Esophagus (tissue), 2 donors: Measurements from ENCODE around the gene ZPR1. TPM values are rescaled to one million over a fixed set of nuclear protein-coding genes. Genes with fewer than 3 reads are reported as not detected.
"Not testable (repeated sequence)": the region's sequence is repeated elsewhere in the genome, so short reads cannot be mapped to it uniquely, and the experiment has no call there.

Experiments
- H3K27ac ChIP-seq, 2 donors: one replicate each; pipeline ENCODE4 v1.5.1; 2013; ENCODE audit warnings: low read depth in 2 of 2, mild to moderate bottlenecking in 2 of 2, inconsistent platforms in 1 of 2, low read length in 1 of 2, moderate library complexity in 1 of 2
- H3K27me3 ChIP-seq, 2 donors: one replicate each; pipeline ENCODE4 v1.6.1; 2013; ENCODE audit warnings: low read length in 2 of 2, control low read depth in 1 of 2, mild to moderate bottlenecking in 1 of 2; ENCODE audit not compliant: insufficient read depth in 2 of 2, control insufficient read depth in 1 of 2
- H3K36me3 ChIP-seq, 2 donors: one replicate each; pipeline ENCODE4 v1.6.1; 2013; ENCODE audit warnings: low read length in 1 of 2; ENCODE audit not compliant: control insufficient read depth in 2 of 2, insufficient read depth in 2 of 2
- H3K4me1 ChIP-seq, 2 donors: one replicate each; pipeline ENCODE4 v1.6.1; 2013; ENCODE audit warnings: low read length in 1 of 2; ENCODE audit not compliant: control insufficient read depth in 2 of 2, insufficient read depth in 2 of 2
- H3K4me3 ChIP-seq, 2 donors: one replicate each; pipeline ENCODE4 v1.5.1; 2013; ENCODE audit warnings: low read length in 2 of 2, mild to moderate bottlenecking in 2 of 2, low read depth in 1 of 2, moderate library complexity in 1 of 2
- H3K9me3 ChIP-seq, 2 donors: one replicate each; pipeline ENCODE4 v1.6.1; 2013; ENCODE audit warnings: mild to moderate bottlenecking in 2 of 2, low read depth in 1 of 2, low read length in 1 of 2, moderate library complexity in 1 of 2; ENCODE audit not compliant: control insufficient read depth in 2 of 2, insufficient read depth in 1 of 2
- WGBS, 2 donors: extraction: QIAGEN DNeasy Blood & Tissue Kit; methylation state at CpG; one replicate each; pipeline ENCODE4 v1.1.7; 2013; 5-methylcytosine and 5-hydroxymethylcytosine counted together
- polyA plus RNA-seq, 2 donors: library from polyadenylated mRNA; stranded (reverse); fragments of 200-250 nt; gene quantifications; one replicate each; pipeline ENCODE4 v1.2.3, GENCODE V29; 2013
- donor health status: healthy with polysubstance abuse.
- donor health status: Bipolar disorder and iron deficiency.

ZPR1 gene
- polyA plus RNA-seq, 2 donors: 9.9 to 24.4 TPM

GRCh38 chr11:116808262-116809175 is 20.7 kb upstream of the ZPR1 start:
- Histone ChIP-seq H3K4me3 (no peak overlapping the region), H3K4me1 (no peaks in the 10 kb centered on the region), H3K27me3 (no peaks in the 10 kb centered on the region), H3K9me3 (no peaks in the 10 kb centered on the region), H3K27ac (no peak overlapping the region), H3K36me3 (no peaks in the 10 kb centered on the region)
- 57 to 66% methylated on average over 14 of the region's 14 CpGs for WGBS, 2 donors

GRCh38 chr11:116807601-116808261 is 19.9 kb upstream of the ZPR1 start:
- Histone ChIP-seq H3K27me3 (no peaks in the 10 kb centered on the region), H3K4me1 (no peaks in the 10 kb centered on the region), H3K27ac (no peak overlapping the region), H3K36me3 (no peaks in the 10 kb centered on the region), H3K4me3 (no peak overlapping the region), H3K9me3 (no peaks in the 10 kb centered on the region)
- WGBS, 2 donors: 83 to 86% methylated on average over 6 of the region's 6 CpGs

GRCh38 chr11:116804001-116804400 is 16.2 kb upstream of the ZPR1 start:
- 59 to 64% methylated on average over 3 of the region's 3 CpGs for WGBS, 2 donors
- no peak overlapping the region for H3K27ac ChIP-seq
- H3K4me3 ChIP-seq: no peak overlapping the region
- H3K4me1 ChIP-seq: no peaks in the 10 kb centered on the region
- H3K27me3 ChIP-seq: no peaks in the 10 kb centered on the region
- H3K9me3 ChIP-seq: no peaks in the 10 kb centered on the region
- no peaks in the 10 kb centered on the region for H3K36me3 ChIP-seq

- not testable (repeated sequence) for H3K4me3 ChIP-seq, H3K36me3 ChIP-seq, H3K9me3 ChIP-seq, H3K4me1 ChIP-seq, H3K27me3 ChIP-seq, H3K27ac ChIP-seq
Measured at GRCh38 chr11:116801662-116802061, 13.8 kb upstream of the ZPR1 start.

GRCh38 chr11:116800610-116801009 is 12.8 kb upstream of the ZPR1 start:
- WGBS, 2 donors: 89 to 90% methylated on average over 2 of the region's 2 CpGs
- Histone ChIP-seq H3K27me3 (no peaks in the 10 kb centered on the region), H3K4me3 (no peak overlapping the region)

GRCh38 chr11:116798368-116798767 is 10.5 kb upstream of the ZPR1 start:
- Histone ChIP-seq H3K4me1 (no peaks in the 10 kb centered on the region), H3K4me3 (no peak overlapping the region), H3K9me3 (no peaks in the 10 kb centered on the region), H3K27me3 (no peaks in the 10 kb centered on the region), H3K27ac (no peak overlapping the region), H3K36me3 (no peaks in the 10 kb centered on the region)
- WGBS, 2 donors: 77 to 78% methylated on average over 5 of the region's 5 CpGs

More at GRCh38 chr11:116800610-116801009, 12.8 kb upstream of the ZPR1 start:
- Histone ChIP-seq H3K4me1 (no peaks in the 10 kb centered on the region), H3K36me3 (no peaks in the 10 kb centered on the region), H3K9me3 (no peaks in the 10 kb centered on the region), H3K27ac (no peak overlapping the region)

GRCh38 chr11:116797816-116798215 is 10.0 kb upstream of the ZPR1 start:
- Histone ChIP-seq H3K4me3 (no peak overlapping the region), H3K9me3 (no peaks in the 10 kb centered on the region), H3K36me3 (no peaks in the 10 kb centered on the region), H3K27ac (no peak overlapping the region), H3K27me3 (no peaks in the 10 kb centered on the region), H3K4me1 (no peaks in the 10 kb centered on the region)
- WGBS, 2 donors: 74 to 90% methylated on average over 5 of the region's 5 CpGs

GRCh38 chr11:116796548-116796947 is 8.7 kb upstream of the ZPR1 start:
- no peak overlapping the region for H3K27ac ChIP-seq
- no peaks in the 10 kb centered on the region for H3K36me3 ChIP-seq
- no peaks in the 10 kb centered on the region for H3K9me3 ChIP-seq
- H3K27me3 ChIP-seq: no peaks in the 10 kb centered on the region
- 79 to 93% methylated on average over 1 of the region's 1 CpG for WGBS, 2 donors
- peaks cover 0 to 3% of the 10 kb centered on the region in 2 donors for H3K4me1 ChIP-seq
- no peak overlapping the region for H3K4me3 ChIP-seq

- WGBS, 2 donors: 83 to 89% methylated on average over 2 of the region's 2 CpGs
- H3K27me3 ChIP-seq: no peaks in the 10 kb centered on the region
- H3K4me1 ChIP-seq: peaks cover 0 to 7% of the 10 kb centered on the region in 2 donors
- H3K36me3 ChIP-seq: no peaks in the 10 kb centered on the region
- no peaks in the 10 kb centered on the region for H3K9me3 ChIP-seq
- H3K4me3 ChIP-seq: no peak overlapping the region
- H3K27ac ChIP-seq: no peak overlapping the region
Measured at GRCh38 chr11:116794851-116795250, 7.0 kb upstream of the ZPR1 start.

GRCh38 chr11:116793772-116794097 is 5.9 kb upstream of the ZPR1 start:
- Histone ChIP-seq H3K9me3 (no peaks in the 10 kb centered on the region), H3K27ac (no peak overlapping the region), H3K27me3 (no peaks in the 10 kb centered on the region), H3K4me3 (no peak overlapping the region), H3K4me1 (peaks cover 1 to 7% of the 10 kb centered on the region in 2 donors), H3K36me3 (no peaks in the 10 kb centered on the region)
- 100% methylated on average over 1 of the region's 1 CpG for WGBS, 2 donors
